Stimulated activated CD8-positive, alpha-beta memory T cell treated with anti-CD3 and anti-CD28 coated beads, Interleukin-2, amount 100 ng/mL, for 48 hours (primary cell): ENCODE results near the gene GALNT14.
"Not testable (repeated sequence)": the region's sequence is repeated elsewhere in the genome, so short reads cannot be mapped to it uniquely, and the experiment has no call there.

ENCODE experiments used
- DNase-seq, 2 donors: peaks; one replicate each; pipeline ENCODE4 v3.0.0-alpha.2; 2020; ENCODE audit warnings: low read depth in 2 of 2

The GALNT14 gene, protein sequence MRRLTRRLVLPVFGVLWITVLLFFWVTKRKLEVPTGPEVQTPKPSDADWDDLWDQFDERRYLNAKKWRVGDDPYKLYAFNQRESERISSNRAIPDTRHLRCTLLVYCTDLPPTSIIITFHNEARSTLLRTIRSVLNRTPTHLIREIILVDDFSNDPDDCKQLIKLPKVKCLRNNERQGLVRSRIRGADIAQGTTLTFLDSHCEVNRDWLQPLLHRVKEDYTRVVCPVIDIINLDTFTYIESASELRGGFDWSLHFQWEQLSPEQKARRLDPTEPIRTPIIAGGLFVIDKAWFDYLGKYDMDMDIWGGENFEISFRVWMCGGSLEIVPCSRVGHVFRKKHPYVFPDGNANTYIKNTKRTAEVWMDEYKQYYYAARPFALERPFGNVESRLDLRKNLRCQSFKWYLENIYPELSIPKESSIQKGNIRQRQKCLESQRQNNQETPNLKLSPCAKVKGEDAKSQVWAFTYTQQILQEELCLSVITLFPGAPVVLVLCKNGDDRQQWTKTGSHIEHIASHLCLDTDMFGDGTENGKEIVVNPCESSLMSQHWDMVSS

GRCh38 chr2:31138037-31138962, at the start of gene GALNT14:
TSS of gene GALNT14 (minus strand) at chr2:31138440. CDS start at chr2:31138086, 354 bp downstream.
- DNase-seq = peak; percentile 33

- no peak for DNase-seq
Observed at GRCh38 chr2:31187166-31187565, 48.9 kb upstream of the GALNT14 start.

GRCh38 chr2:31183973-31184372, 45.7 kb upstream of the GALNT14 start:
- DNase-seq = not testable (repeated sequence)

- no peak for DNase-seq
Observed at GRCh38 chr2:31176742-31177141, 38.5 kb upstream of the GALNT14 start.

DNA sequence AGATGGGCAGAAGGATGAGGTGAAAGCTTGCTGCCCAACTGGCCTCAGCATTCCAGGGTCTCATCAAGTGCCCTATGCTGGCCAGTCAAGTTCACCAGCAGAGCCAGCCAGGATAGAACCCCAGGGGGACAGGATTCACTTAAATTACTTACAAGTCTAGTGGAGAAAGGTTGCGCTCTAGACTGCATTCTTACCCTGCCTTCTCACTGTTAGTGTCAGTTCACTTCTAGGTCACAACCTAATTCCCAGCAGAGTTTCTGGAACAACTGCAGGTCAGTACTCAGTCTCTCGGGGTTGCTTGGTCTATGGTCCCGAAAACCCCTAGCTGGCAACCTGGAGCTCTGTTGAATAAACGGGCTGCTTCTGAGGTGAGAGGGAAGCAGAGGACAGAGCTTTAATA, 32.9 kb upstream of the GALNT14 start:
- DNase-seq = no peak

DNA sequence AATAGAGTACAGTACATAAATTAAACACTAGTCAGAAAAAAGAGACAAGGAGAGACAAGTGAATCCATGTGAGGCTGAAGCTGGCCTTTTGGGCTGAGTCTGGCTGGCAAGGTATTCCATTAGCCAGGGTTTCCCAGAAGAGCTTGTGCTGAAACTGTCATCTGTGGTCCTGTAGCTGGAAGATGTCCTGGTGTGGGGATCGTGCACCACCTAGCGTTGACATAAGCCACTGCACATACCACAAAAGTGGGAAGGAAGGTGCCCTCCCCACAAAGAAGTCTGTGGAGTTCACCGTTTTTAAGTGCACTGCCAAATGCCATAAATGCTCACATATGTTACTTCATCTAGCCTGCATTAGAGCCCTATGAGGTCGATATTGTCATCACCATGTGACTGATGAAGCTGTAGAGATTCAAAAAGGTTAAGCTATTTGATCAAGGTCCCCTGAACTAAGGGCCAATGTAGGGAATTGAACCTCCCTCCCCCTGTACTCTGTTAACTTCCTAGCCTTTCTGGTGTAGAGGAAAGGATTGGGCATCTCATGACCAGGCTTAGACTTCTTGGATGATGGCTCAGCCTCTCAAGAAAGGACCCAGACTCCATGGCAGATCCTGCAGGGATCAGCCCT, 31.9 kb upstream of the GALNT14 start:
- peak; percentile 15 to 17 for DNase-seq

GRCh38 chr2:31168291-31168690, 30.1 kb upstream of the GALNT14 start:
- DNase-seq = no peak

GRCh38 chr2:31166925-31167324, 28.7 kb upstream of the GALNT14 start:
- no peak for DNase-seq

GRCh38 chr2:31163011-31163539, 24.8 kb upstream of the GALNT14 start:
- no peak for DNase-seq

DNA sequence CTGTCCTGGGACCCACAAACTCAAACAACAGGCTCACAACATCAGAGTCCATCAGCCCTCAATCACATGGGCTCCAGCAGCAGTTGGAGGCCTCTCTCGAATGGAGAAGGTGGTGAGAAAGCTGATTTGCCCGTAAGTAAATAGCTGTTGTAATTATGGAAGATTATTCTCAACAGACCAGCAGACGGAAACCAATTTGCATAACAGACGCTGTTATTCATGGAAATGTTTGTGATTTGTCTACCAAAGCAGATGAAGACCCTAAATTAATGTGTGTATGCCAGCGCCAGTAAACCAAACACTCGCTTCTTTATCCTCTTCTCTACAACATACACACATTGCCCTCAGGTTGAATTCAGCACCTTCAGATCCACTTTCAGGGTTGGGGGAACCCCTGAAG, 23.4 kb upstream of the GALNT14 start:
- no peak for DNase-seq

DNA sequence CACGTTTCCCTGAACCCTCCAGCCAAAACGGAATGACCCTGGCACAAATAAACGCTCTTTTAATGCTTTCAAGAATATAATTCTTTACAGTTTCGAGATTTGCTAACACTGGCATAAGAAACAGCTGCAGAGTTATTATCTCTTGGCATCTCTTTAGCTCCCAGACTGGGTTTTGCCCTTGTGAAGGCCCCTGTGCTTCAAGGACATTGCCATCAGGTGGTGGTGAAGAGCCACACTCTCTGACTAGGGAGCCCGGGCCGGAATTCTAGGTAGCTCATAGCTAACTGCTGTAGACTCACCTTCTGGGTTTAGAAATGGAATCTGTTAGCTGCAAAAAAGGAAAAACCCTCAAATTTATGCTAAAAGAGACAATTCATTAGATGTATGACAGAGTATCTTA, 13.3 kb upstream of the GALNT14 start:
- no peak for DNase-seq

GRCh38 chr2:31150120-31150670, 12.0 kb upstream of the GALNT14 start:
- DNase-seq = no peak

DNA sequence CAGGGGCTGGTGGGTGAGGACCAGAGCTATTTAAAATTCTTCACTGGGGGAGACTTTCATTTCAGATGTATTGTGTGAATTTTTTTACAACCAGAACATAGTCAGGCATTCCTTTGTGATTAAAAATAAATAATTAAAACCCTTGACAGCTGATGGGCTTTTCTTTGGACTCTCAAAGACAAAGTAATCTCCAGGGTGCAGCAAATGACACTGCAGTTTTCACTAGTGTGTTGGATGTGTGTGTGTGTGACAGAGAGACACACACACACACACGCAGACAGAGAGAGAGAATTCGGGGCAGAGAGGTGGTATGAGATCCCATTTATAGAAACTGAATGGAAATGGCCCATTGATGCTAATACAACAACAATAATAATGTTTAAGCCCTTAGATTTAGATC, 10.3 kb upstream of the GALNT14 start:
- no peak for DNase-seq

DNA sequence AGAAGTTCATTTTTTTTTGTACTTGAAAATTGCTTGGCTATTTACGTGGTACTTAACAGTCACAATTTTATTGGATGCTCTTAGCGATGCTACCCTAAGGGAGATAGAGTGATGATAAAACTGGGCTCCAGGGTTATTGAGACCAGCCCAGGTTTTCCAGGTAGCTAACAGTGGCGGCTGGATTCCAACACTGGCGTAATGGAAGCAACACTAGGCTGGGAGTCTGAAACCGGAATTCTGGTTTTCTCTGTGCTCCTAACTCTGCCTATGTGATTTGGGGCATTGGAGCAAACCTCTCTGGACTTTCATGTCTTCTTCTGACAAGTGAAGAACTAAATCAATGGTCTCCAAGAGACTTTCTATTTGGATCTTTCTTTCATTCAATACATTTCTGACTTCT, 9.4 kb upstream of the GALNT14 start:
- DNase-seq = no peak

DNA sequence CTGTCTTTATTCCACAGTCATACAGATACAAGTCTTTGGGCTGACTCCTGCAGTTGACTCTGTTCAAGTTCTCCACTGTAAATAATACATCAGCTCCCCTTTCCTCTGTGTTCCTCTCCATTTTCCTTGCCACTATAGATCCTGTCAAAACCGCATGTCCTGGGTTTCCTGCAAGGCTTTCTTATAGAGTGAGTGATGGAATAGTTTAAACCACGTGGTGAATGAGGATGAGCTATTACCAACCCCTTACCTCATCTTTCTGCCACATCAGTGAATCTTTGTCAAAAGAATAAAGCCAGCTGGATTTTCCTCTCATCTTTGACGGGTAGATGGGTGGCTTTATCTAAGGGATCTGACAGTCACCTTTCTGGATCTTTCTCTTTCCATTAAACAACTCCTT, 3.9 kb upstream of the GALNT14 start:
- no peak for DNase-seq

DNA sequence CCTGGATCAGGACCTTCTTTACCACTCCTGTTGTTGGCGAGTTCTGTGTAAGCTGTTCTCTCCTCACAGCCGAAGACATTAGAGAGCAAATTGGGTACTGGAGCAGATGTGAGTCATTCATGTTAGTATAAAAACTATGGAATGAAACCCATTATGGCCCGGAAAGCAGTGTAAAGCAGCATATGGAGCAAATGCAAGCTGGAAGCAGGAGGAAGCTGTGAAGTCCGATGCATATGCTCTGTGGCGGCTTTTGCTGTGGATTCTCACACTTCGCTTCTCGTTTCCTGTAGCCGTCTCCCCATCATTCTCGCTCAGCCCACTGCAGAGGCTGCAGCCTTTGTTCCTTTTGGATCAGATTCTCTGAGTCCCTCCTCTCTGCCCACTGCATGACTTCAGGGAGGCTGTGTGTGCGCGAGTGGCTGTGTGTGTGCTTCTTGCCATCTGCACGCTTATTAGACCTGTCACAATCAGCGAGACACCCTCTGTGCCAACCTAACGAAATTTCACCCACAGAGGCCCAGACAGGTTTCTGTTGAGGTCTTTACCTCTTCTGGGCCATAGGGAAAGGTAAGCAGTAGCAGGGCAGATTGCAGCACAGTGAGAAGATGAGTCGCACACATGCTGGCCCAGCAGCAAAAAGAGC, 3.3 kb upstream of the GALNT14 start:
- no peak for DNase-seq

- DNase-seq = no peak
Observed at GRCh38 chr2:31140151-31140550, 1.9 kb upstream of the GALNT14 start.

DNA sequence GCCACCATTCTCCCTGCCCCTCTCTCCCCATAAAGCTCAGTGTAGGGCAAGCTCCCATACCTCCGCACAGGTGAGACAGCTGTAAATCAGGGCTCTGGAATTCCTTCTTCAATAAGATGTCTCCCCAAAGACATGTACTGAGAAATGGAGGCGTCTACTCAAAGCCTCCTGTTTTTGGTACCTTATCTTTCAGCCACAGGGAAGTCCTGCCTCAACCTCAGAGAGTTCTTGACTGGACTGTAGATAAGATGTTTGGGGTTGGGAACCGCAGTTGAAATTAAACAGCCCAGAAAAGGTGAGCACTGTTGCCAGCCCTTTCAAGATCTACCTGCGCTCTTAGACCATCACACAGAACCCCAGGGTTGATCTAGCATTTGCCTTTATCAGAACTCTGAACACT, 1.4 kb upstream of the GALNT14 start:
- DNase-seq = no peak

DNA sequence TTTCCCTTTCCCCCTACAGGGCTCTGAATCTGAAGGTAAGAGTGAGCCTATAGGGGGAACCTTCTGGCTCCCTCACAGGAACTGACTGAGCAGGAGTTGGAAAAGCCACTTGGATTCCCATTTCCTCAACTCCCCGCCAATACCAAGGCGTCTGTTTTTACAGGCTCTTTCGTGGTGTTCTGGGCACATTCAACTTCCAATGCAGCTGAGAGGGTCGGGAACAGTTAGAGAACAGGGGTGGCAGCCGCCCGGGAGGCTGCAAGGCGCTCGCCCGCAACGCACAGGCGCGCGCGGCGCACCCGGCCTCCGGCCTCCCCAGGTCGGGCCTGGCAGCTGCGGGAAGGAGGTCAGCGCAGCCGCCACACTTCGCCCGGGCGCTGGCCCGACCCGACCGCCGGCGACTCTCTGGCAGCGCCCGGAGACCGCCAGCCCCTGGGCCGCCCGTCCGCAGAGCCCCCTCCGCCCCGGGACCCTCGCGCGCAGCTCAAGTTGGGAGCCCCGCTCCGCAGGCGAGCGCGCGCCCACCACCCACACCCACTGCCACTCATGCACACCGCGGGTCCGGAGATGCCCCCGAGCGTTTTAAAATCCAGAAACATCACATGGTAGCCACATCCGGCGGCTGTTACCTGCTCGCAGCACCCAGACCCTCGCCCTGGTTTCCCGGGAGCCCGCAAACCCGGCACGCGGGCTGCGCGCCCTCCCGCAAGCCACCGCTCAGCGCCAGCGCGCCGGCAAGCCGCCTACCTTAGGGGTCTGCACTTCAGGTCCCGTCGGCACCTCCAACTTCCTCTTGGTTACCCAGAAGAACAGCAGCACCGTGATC, 816 bp downstream of the GALNT14 start:
- no peak for DNase-seq

GRCh38 chr2:31136732-31137131, 1.5 kb downstream of the GALNT14 start:
- DNase-seq = no peak
